ENCODE results near the gene ATG2B. TPM values are rescaled to one million over a fixed set of nuclear protein-coding genes. Genes with fewer than 3 reads are reported as not detected.
"Not testable (repeated sequence)": the region's sequence is repeated elsewhere in the genome, so short reads cannot be mapped to it uniquely, and the experiment has no call there.

ATG2B gene
- total and polyA plus RNA-seq, 4 donors = 23.3 to 46.2 (median 30.7) TPM

DNA sequence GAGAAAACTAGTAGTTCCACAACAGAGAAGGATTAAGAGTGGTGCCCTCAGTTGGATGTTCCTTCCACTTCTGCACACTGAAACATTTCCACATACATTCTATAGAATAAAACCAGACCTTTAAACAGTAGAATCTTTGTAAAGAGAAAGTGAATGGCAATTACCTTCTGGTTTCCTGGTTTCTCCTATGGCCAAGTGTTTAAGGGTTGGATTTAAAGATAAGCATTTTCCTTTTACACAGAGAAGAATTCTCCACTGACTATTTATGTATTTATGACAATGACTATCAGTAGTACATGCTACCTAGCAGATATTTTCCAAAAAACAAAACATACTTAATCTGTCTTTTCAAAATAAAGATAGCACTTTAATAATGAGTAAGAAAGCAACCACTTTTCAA lies 3.2 kb downstream of the ATG2B start:
- Histone ChIP-seq H3K36me3 (ENCODE audit: control insufficient read depth, insufficient read depth, low read length) (no peaks in the 10 kb centered on the region), H3K4me1 (ENCODE audit: control insufficient read depth, insufficient read depth, low read length) (peaks cover 8% of the 10 kb centered on the region), H3K9me3 (ENCODE audit: control insufficient read depth, insufficient read depth, low read length) (no peaks in the 10 kb centered on the region), H3K4me3 (ENCODE audit: low read depth, low read length) (no peak overlapping the region), H3K27me3 (ENCODE audit: control insufficient read depth, insufficient read depth, low read length) (no peaks in the 10 kb centered on the region), H3K27ac (ENCODE audit: low read depth, low read length) (no peak overlapping the region)
- DNase-seq (ENCODE audit: low read depth in 4 of 6, low spot score in 6 of 6) = no peak

DNA sequence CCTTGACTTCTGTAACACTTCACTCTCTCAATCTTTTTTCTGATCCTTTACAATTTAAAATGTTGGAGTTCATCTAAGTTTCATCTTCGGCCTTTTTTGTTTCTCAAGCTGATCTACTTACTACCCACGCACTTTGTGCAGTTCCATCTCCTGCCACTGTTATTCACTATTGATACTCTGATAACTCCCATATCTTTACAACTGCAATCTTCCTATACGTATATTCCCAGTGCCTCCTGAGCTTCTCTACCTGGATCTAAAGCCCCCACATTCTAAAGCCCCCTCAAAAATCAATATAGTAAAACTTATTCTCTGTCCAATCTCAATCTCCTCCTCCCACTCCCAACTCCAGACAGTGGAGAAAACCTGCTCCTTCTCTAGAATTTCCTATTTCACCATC lies 5.9 kb downstream of the ATG2B start:
- Histone ChIP-seq H3K4me3 (ENCODE audit: low read depth, low read length) (no peak overlapping the region), H3K4me1 (ENCODE audit: control insufficient read depth, insufficient read depth, low read length) (no peaks in the 10 kb centered on the region), H3K9me3 (ENCODE audit: control insufficient read depth, insufficient read depth, low read length) (peaks cover 2% of the 10 kb centered on the region), H3K27me3 (ENCODE audit: control insufficient read depth, insufficient read depth, low read length) (no peaks in the 10 kb centered on the region), H3K27ac (ENCODE audit: low read depth, low read length) (no peak overlapping the region), H3K36me3 (ENCODE audit: control insufficient read depth, insufficient read depth, low read length) (no peaks in the 10 kb centered on the region)
- no peak for DNase-seq (ENCODE audit: low read depth in 4 of 6, low spot score in 6 of 6)
- WGBS (ENCODE audit: insufficient coverage) = 100% methylated on average over 3 of the region's 3 CpGs

DNA sequence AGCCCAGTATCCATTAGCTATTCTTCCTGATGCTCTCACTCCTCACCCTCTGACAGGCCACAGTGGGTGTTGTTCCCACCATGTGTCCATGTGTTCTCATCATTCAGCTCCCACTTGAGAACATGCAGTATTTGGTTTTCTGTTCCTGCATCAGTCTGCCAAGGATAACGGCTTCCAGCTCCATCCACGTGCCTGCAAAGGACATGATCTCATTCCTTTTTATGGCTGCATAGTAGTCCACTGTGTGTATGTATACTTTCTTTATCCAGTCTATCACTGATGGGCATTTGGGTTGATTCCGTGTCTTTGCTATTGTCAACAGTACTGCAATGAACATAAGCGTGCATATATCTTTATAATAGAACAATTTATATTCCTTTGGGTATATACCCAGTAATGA lies 8.9 kb downstream of the ATG2B start:
- Histone ChIP-seq H3K27ac (ENCODE audit: low read depth, low read length) (no peak overlapping the region), H3K4me3 (ENCODE audit: low read depth, low read length) (no peak overlapping the region), H3K9me3 (ENCODE audit: control insufficient read depth, insufficient read depth, low read length) (peaks cover 2% of the 10 kb centered on the region), H3K4me1 (ENCODE audit: control insufficient read depth, insufficient read depth, low read length) (no peaks in the 10 kb centered on the region), H3K36me3 (ENCODE audit: control insufficient read depth, insufficient read depth, low read length) (no peaks in the 10 kb centered on the region), H3K27me3 (ENCODE audit: control insufficient read depth, insufficient read depth, low read length) (no peaks in the 10 kb centered on the region)
- WGBS (ENCODE audit: insufficient coverage) = no CpG with 5 or more reads among the region's 4 CpGs
- no peak for DNase-seq (ENCODE audit: low read depth in 4 of 6, low spot score in 6 of 6)

DNA sequence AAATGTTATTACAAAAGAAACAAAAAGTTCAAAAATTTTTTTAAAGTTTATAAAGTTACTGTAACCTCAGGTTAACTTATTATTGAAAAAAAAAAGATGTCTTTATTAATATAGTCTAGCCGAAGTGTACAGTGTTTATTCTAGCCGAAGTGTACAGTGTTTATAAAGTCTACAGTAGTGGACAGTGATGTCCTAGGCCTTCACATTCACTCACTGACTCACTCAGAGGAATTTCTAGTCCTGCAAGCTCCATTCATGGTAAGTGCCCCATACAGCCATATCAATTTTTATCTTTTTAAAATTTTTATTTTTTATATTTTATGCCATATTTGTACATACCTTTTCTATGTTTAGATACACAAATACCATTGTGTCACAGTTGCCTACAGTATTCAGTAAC lies 10.4 kb downstream of the ATG2B start:
- H3K36me3 ChIP-seq (ENCODE audit: control insufficient read depth, insufficient read depth, low read length) = no peaks in the 10 kb centered on the region
- no peaks in the 10 kb centered on the region for H3K4me1 ChIP-seq (ENCODE audit: control insufficient read depth, insufficient read depth, low read length)
- H3K27me3 ChIP-seq (ENCODE audit: control insufficient read depth, insufficient read depth, low read length) = no peaks in the 10 kb centered on the region
- no peak for DNase-seq (ENCODE audit: low read depth in 4 of 6, low spot score in 6 of 6)
- no CpG with 5 or more reads among the region's 2 CpGs for WGBS (ENCODE audit: insufficient coverage)
- no peak overlapping the region for H3K4me3 ChIP-seq (ENCODE audit: low read depth, low read length)
- H3K9me3 ChIP-seq (ENCODE audit: control insufficient read depth, insufficient read depth, low read length) = peaks cover 2% of the 10 kb centered on the region
- H3K27ac ChIP-seq (ENCODE audit: low read depth, low read length) = no peak overlapping the region

DNA sequence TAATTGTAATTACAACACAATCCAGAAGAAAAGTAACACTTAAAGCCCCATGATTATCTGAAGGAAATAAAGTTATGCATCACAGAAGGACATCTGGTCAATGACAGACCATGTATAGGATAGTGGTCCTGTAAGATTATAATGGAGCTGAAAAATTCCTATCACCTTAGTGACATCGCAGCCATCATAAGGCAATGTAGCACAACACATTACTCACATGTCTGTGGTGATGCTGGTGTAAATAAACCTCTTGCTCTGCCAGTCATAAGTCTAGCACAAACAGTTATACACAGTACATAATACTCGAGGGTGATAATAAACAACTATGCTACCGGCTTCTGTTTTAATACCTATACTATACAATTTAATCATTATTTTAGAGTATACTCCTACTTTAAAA lies 11.2 kb downstream of the ATG2B start:
- H3K4me1 ChIP-seq (ENCODE audit: control insufficient read depth, insufficient read depth, low read length) = no peaks in the 10 kb centered on the region
- H3K9me3 ChIP-seq (ENCODE audit: control insufficient read depth, insufficient read depth, low read length) = peaks cover 2% of the 10 kb centered on the region
- no CpG with 5 or more reads among the region's 3 CpGs for WGBS (ENCODE audit: insufficient coverage)
- no peak overlapping the region for H3K4me3 ChIP-seq (ENCODE audit: low read depth, low read length)
- H3K36me3 ChIP-seq (ENCODE audit: control insufficient read depth, insufficient read depth, low read length) = no peaks in the 10 kb centered on the region
- no peaks in the 10 kb centered on the region for H3K27me3 ChIP-seq (ENCODE audit: control insufficient read depth, insufficient read depth, low read length)
- H3K27ac ChIP-seq (ENCODE audit: low read depth, low read length) = no peak overlapping the region
- no peak for DNase-seq (ENCODE audit: low read depth in 4 of 6, low spot score in 6 of 6)

DNA sequence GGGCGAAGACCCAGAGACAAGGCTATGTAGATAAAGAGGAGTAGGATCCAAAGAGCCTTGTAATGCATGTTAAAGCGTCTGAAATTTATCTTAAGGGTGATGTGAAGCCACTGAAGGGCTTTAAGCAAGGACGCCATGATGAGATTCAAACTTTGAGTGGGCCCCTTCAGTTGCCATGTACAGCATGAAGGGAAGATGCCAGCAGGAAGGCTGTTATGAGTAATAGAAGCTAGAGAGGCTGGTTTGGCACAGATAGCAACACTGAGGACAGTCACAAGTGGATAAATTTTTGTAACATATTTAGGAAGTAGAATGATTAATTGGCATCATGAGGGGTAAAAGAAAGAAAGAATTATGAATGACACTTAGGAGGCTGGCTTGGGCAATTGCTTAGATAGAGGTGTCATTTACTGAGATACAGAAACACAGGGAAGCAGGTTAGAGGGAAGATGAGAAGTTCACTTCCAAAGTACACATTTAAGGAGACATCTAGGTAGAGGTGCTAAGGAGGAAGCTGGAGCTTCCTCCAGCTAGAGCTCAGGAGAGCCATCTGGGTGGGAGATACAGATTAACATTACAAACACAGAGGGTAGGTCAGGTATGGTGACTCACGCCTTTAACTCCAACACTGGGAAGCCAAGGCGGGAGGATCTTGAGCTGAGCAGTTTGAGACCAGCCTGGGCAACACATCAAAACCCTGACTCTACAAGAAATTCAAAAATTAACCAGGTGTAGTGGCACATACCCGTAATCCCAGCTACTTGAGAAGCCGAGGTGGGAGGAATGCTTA lies 13.7 kb downstream of the ATG2B start:
- WGBS (ENCODE audit: insufficient coverage) = 93% methylated on average over 5 of the region's 7 CpGs

DNA sequence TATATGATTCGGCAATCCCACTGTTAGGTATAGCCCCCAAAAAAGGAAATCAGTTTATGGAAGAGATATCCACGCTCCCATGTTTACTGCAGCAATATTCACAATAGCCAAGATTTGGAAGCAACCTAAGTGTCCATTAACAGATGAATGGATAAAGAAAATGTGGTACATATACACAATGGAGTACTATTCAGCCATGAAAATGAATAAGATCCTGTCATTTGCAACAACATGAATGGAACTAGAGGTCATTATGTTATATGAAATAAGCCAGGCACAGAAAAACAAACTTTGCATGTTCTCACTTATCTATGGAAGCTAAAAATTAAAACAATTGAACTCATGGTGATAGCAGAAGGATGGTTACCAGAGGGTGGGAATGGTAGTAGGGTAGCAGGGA lies 15.2 kb downstream of the ATG2B start:
- not testable (repeated sequence) for DNase-seq (ENCODE audit: low read depth in 4 of 6, low spot score in 6 of 6); H3K27ac ChIP-seq (ENCODE audit: low read depth, low read length); H3K4me1 ChIP-seq (ENCODE audit: control insufficient read depth, insufficient read depth, low read length); H3K36me3 ChIP-seq (ENCODE audit: control insufficient read depth, insufficient read depth, low read length); H3K4me3 ChIP-seq (ENCODE audit: low read depth, low read length); H3K9me3 ChIP-seq (ENCODE audit: control insufficient read depth, insufficient read depth, low read length); H3K27me3 ChIP-seq (ENCODE audit: control insufficient read depth, insufficient read depth, low read length)
- WGBS (ENCODE audit: insufficient coverage) = no CpG with 5 or more reads among the region's 2 CpGs

More for the DNA sequence above, 13.7 kb downstream of the ATG2B start:
- H3K27ac ChIP-seq (ENCODE audit: low read depth, low read length) = no peak overlapping the region
- H3K27me3 ChIP-seq (ENCODE audit: control insufficient read depth, insufficient read depth, low read length) = no peaks in the 10 kb centered on the region
- peaks cover 2% of the 10 kb centered on the region for H3K9me3 ChIP-seq (ENCODE audit: control insufficient read depth, insufficient read depth, low read length)
- no peaks in the 10 kb centered on the region for H3K4me1 ChIP-seq (ENCODE audit: control insufficient read depth, insufficient read depth, low read length)
- DNase-seq (ENCODE audit: low read depth in 4 of 6, low spot score in 6 of 6) = no peak
- H3K36me3 ChIP-seq (ENCODE audit: control insufficient read depth, insufficient read depth, low read length) = no peaks in the 10 kb centered on the region
- H3K4me3 ChIP-seq (ENCODE audit: low read depth, low read length) = no peak overlapping the region

DNA sequence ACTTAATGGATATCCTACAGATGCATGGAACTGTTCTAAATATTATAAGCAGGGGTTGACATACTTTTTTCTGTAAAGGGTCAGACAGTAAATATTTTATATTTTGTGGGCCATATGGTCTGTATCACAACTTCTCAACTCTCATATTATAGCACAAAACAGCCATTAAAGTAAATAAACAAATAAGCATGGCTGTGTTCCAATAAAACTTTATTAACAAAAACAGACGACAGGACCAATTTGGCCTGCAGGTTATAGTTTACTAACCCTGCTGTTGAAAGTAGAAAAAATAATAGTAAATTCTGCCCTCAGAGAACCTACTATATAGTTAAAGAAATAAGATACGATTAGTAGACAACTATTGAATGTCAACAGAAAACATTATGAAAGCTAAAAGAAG lies 17.5 kb downstream of the ATG2B start:
- H3K27ac ChIP-seq (ENCODE audit: low read depth, low read length) = no peak overlapping the region
- H3K9me3 ChIP-seq (ENCODE audit: control insufficient read depth, insufficient read depth, low read length) = no peaks in the 10 kb centered on the region
- H3K36me3 ChIP-seq (ENCODE audit: control insufficient read depth, insufficient read depth, low read length) = peaks cover under 1% of the 10 kb centered on the region
- no peaks in the 10 kb centered on the region for H3K27me3 ChIP-seq (ENCODE audit: control insufficient read depth, insufficient read depth, low read length)
- DNase-seq (ENCODE audit: low read depth in 4 of 6, low spot score in 6 of 6) = no peak
- no peak overlapping the region for H3K4me3 ChIP-seq (ENCODE audit: low read depth, low read length)
- H3K4me1 ChIP-seq (ENCODE audit: control insufficient read depth, insufficient read depth, low read length) = no peaks in the 10 kb centered on the region
- no CpG with 5 or more reads among the region's 2 CpGs for WGBS (ENCODE audit: insufficient coverage)

DNA sequence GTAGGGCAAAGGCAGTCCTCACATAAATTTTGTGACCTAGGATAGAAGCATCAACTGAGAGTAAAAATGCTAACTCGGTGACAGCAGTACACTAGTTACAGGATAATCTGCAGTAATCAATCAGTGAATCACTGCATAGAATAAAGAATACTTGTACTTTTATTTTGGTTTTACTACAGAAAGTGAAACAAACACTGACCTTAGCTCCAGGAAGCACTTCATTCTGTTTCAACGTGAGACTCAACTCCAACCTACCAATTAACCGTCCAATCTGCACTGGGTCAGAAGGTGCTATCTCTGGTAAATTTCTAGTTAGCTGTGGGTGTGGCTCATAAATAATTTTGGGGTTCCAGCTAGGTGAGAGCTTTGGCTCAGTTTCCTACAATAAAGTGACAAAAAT lies 21.8 kb downstream of the ATG2B start:
- H3K27me3 ChIP-seq (ENCODE audit: control insufficient read depth, insufficient read depth, low read length) = no peaks in the 10 kb centered on the region
- no peaks in the 10 kb centered on the region for H3K4me1 ChIP-seq (ENCODE audit: control insufficient read depth, insufficient read depth, low read length)
- H3K36me3 ChIP-seq (ENCODE audit: control insufficient read depth, insufficient read depth, low read length) = peaks cover 4% of the 10 kb centered on the region
- no peaks in the 10 kb centered on the region for H3K9me3 ChIP-seq (ENCODE audit: control insufficient read depth, insufficient read depth, low read length)
- no peak overlapping the region for H3K4me3 ChIP-seq (ENCODE audit: low read depth, low read length)
- no peak overlapping the region for H3K27ac ChIP-seq (ENCODE audit: low read depth, low read length)
- no CpG with 5 or more reads among the region's 3 CpGs for WGBS (ENCODE audit: insufficient coverage)
- no peak for DNase-seq (ENCODE audit: low read depth in 4 of 6, low spot score in 6 of 6)

DNA sequence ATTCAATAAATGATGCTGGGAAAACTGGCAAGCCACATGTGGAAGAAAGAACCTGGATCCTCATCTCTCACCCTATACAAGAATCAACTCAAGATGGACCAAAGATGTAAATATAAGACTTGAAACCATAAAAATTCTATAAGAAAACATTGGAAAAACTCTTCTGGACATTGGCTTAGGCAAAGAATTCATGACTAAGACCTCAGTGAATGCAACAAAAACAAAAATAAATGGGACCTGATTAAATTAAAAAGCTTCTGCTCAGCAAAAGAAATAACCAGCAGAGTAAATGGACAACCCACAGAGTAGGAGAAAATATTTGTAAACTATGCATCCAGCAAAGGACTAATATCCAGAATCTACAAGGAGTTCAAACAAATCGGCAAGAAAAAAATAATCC lies 24.6 kb downstream of the ATG2B start:
- Histone ChIP-seq H3K27me3 (ENCODE audit: control insufficient read depth, insufficient read depth, low read length) (no peaks in the 10 kb centered on the region), H3K36me3 (ENCODE audit: control insufficient read depth, insufficient read depth, low read length) (peaks cover 4% of the 10 kb centered on the region), H3K4me3 (ENCODE audit: low read depth, low read length) (no peak overlapping the region), H3K4me1 (ENCODE audit: control insufficient read depth, insufficient read depth, low read length) (no peaks in the 10 kb centered on the region), H3K9me3 (ENCODE audit: control insufficient read depth, insufficient read depth, low read length) (no peaks in the 10 kb centered on the region), H3K27ac (ENCODE audit: low read depth, low read length) (no peak overlapping the region)
- WGBS (ENCODE audit: insufficient coverage) = no CpG with 5 or more reads among the region's 1 CpG
- no peak for DNase-seq (ENCODE audit: low read depth in 4 of 6, low spot score in 6 of 6)
